HepG2 (cell line): Measurements from ENCODE around the gene FAM20C.

Experiments used
- GTF3A ChIP-seq: sonication (generic); formaldehyde crosslinking; conservative IDR thresholded peaks from 2 replicates; pipeline ENCODE4 v1.4.0; 2020; ENCODE audit warnings: mild to moderate bottlenecking, missing genetic modification reagents
- RAD51 ChIP-seq: fragments of 450-650 bp; IDR thresholded peaks from 2 replicates; pipeline ENCODE4 v1.6.1; 2016; ENCODE audit warnings: borderline replicate concordance
- SIN3A ChIP-seq: IDR thresholded peaks from 2 replicates; pipeline ENCODE4 v1.6.1; 2011; ENCODE audit warnings: low read depth, mild to moderate bottlenecking, control low read depth, low read length, borderline replicate concordance
- TF ChIP-seq, protein P1 (sequence below): sonication (generic); formaldehyde crosslinking; IDR thresholded peaks from 2 replicates; pipeline ENCODE4 v1.5.0; 2020; ENCODE audit warnings: mild to moderate bottlenecking, low read depth, missing genetic modification reagents, borderline replicate concordance
- TF ChIP-seq, protein P2 (sequence below): sonication (generic); formaldehyde crosslinking; IDR thresholded peaks from 2 replicates; pipeline ENCODE4 v1.4.0; 2020; ENCODE audit warnings: low read depth, missing genetic modification reagents
- TF ChIP-seq, protein P3 (sequence below): IDR thresholded peaks from 2 replicates; pipeline ENCODE4 v1.6.1; 2016
- TF ChIP-seq, protein P4 (sequence below): sonication (generic); formaldehyde crosslinking; IDR thresholded peaks from 2 replicates; pipeline ENCODE4 v1.5.0; 2020; ENCODE audit warnings: mild to moderate bottlenecking, missing genetic modification reagents, moderate library complexity
- TF ChIP-seq, protein P5 (sequence below): sonication (generic); formaldehyde crosslinking; IDR thresholded peaks from 2 replicates; pipeline ENCODE4 v1.4.0; 2020; ENCODE audit warnings: missing genetic modification reagents

DNA sequence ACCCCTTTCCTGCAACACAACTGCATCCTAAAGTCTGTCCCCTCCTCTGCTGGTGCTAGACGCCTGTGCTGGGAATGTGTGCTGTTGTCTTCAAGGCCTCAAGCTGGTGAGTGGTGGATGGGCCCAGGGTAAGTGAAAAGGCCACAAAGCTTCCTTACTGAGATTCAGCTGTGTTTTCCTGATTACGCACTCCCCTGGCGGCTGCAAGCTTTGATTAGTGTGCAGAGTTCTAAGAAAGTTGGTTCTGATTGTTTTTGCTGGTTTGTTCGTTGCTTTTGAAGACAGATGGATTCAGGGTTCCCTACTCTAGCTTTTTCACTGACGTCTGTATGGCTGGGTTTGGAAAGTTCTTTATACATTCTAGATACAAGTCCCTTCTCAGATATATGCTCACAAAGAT is 85.7 kb downstream of the FAM20C start:
- TF ChIP-seq, protein P1, sequence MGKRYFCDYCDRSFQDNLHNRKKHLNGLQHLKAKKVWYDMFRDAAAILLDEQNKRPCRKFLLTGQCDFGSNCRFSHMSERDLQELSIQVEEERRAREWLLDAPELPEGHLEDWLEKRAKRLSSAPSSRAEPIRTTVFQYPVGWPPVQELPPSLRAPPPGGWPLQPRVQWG: no peak
- TF ChIP-seq SIN3A (no peak), GTF3A (no peak), RAD51 (no peak)
- TF ChIP-seq, protein P2, sequence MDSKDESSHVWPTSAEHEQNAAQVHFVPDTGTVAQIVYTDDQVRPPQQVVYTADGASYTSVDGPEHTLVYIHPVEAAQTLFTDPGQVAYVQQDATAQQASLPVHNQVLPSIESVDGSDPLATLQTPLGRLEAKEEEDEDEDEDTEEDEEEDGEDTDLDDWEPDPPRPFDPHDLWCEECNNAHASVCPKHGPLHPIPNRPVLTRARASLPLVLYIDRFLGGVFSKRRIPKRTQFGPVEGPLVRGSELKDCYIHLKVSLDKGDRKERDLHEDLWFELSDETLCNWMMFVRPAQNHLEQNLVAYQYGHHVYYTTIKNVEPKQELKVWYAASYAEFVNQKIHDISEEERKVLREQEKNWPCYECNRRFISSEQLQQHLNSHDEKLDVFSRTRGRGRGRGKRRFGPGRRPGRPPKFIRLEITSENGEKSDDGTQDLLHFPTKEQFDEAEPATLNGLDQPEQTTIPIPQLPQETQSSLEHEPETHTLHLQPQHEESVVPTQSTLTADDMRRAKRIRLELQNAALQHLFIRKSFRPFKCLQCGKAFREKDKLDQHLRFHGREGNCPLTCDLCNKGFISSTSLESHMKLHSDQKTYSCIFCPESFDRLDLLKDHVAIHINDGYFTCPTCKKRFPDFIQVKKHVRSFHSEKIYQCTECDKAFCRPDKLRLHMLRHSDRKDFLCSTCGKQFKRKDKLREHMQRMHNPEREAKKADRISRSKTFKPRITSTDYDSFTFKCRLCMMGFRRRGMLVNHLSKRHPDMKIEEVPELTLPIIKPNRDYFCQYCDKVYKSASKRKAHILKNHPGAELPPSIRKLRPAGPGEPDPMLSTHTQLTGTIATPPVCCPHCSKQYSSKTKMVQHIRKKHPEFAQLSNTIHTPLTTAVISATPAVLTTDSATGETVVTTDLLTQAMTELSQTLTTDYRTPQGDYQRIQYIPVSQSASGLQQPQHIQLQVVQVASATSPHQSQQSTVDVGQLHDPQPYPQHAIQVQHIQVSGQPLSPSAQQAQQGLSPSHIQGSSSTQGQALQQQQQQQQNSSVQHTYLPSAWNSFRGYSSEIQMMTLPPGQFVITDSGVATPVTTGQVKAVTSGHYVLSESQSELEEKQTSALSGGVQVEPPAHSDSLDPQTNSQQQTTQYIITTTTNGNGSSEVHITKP: no peak
- TF ChIP-seq, protein P3, sequence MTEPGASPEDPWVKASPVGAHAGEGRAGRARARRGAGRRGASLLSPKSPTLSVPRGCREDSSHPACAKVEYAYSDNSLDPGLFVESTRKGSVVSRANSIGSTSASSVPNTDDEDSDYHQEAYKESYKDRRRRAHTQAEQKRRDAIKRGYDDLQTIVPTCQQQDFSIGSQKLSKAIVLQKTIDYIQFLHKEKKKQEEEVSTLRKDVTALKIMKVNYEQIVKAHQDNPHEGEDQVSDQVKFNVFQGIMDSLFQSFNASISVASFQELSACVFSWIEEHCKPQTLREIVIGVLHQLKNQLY: no peak
- TF ChIP-seq, protein P4, sequence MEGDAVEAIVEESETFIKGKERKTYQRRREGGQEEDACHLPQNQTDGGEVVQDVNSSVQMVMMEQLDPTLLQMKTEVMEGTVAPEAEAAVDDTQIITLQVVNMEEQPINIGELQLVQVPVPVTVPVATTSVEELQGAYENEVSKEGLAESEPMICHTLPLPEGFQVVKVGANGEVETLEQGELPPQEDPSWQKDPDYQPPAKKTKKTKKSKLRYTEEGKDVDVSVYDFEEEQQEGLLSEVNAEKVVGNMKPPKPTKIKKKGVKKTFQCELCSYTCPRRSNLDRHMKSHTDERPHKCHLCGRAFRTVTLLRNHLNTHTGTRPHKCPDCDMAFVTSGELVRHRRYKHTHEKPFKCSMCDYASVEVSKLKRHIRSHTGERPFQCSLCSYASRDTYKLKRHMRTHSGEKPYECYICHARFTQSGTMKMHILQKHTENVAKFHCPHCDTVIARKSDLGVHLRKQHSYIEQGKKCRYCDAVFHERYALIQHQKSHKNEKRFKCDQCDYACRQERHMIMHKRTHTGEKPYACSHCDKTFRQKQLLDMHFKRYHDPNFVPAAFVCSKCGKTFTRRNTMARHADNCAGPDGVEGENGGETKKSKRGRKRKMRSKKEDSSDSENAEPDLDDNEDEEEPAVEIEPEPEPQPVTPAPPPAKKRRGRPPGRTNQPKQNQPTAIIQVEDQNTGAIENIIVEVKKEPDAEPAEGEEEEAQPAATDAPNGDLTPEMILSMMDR (CRISPR knock-in tag): no peak
- TF ChIP-seq, protein P5, sequence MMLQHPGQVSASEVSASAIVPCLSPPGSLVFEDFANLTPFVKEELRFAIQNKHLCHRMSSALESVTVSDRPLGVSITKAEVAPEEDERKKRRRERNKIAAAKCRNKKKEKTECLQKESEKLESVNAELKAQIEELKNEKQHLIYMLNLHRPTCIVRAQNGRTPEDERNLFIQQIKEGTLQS (CRISPR knock-in tag): no peak
